HL-60 (cell line): ENCODE data around the gene ALPK1.

Experiments
- DNase-seq, 2 experiments: peaks; one replicate each; pipeline ENCODE4 v3.0.0-alpha.2; 2010 to 2020; ENCODE audit warnings: low read depth in 1 of 2, low spot score in 1 of 2
- H3K27ac ChIP-seq: fragments of 250-450 bp; sonication (Bioruptor Pico); replicated peaks from 2 replicates; pipeline ENCODE4 v1.5.1; 2020; ENCODE audit warnings: mild to moderate bottlenecking, moderate library complexity
- H3K27me3 ChIP-seq: fragments of 250-450 bp; sonication (Bioruptor Pico); 2 replicates; pipeline ENCODE4 v1.5.1; 2021; ENCODE audit warnings: mild to moderate bottlenecking, moderate library complexity; ENCODE audit not compliant: insufficient read depth, poor library complexity, severe bottlenecking
- H3K4me3 ChIP-seq: replicated peaks from 2 replicates; pipeline ENCODE4 v1.5.1; 2011; ENCODE audit warnings: mild to moderate bottlenecking, control low read depth, low read length; ENCODE audit not compliant: insufficient read depth
- GABPA ChIP-seq: IDR thresholded peaks from 2 replicates; pipeline ENCODE4 v1.6.1; 2012; ENCODE audit warnings: low read depth
- POLR2AphosphoS5 ChIP-seq: IDR thresholded peaks from 2 replicates; pipeline ENCODE4 v1.6.1; 2012; ENCODE audit warnings: low read depth
- SPI1 ChIP-seq: IDR thresholded peaks from 2 replicates; pipeline ENCODE4 v1.6.1; 2012; ENCODE audit warnings: low read depth, mild to moderate bottlenecking, borderline replicate concordance
- TF ChIP-seq, protein P1 (sequence below): IDR thresholded peaks from 2 replicates; pipeline ENCODE4 v1.6.1; 2012; ENCODE audit warnings: low read depth; ENCODE audit not compliant: insufficient replicate concordance
- TF ChIP-seq, protein P2 (sequence below): IDR thresholded peaks from one replicate; pipeline ENCODE4 v1.5.1; 2011; ENCODE audit warnings: low read length, control low read depth, inconsistent platforms; ENCODE audit not compliant: insufficient read depth

The ALPK1 gene

DNA sequence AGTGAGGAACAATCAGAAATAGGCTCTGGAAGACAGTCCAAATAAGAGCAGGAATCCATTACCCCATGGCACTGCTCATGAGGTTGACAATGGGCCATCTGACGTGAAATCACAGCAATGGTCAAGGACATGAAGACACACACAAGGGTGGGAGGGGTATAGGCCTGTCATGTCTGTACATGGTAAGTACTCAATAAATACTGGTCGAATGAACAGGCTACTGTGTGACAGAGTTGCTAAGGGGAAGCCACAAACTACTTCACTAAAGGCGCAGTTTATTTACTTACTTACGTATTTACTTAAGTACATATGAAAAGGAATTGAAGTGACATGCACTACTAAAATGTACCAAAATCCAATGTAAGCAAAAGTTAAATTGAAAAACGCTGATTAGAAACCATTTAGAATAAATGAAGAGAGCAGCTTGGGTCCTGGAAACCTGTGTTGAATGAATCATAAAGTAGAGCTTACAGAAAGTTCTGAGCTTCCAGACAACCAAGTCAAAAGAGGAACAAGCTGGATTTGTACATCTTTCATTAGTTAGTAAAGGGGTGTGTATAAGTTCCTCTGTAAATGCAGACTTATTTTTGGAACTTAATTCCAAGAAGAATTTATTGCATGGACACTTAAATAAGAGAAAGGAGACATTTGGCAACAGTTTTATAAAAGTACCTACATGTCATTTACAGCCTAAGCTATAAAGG lies 32.7 kb downstream of the ALPK1 start:
- no peak for DNase-seq
- TF ChIP-seq, protein P1, sequence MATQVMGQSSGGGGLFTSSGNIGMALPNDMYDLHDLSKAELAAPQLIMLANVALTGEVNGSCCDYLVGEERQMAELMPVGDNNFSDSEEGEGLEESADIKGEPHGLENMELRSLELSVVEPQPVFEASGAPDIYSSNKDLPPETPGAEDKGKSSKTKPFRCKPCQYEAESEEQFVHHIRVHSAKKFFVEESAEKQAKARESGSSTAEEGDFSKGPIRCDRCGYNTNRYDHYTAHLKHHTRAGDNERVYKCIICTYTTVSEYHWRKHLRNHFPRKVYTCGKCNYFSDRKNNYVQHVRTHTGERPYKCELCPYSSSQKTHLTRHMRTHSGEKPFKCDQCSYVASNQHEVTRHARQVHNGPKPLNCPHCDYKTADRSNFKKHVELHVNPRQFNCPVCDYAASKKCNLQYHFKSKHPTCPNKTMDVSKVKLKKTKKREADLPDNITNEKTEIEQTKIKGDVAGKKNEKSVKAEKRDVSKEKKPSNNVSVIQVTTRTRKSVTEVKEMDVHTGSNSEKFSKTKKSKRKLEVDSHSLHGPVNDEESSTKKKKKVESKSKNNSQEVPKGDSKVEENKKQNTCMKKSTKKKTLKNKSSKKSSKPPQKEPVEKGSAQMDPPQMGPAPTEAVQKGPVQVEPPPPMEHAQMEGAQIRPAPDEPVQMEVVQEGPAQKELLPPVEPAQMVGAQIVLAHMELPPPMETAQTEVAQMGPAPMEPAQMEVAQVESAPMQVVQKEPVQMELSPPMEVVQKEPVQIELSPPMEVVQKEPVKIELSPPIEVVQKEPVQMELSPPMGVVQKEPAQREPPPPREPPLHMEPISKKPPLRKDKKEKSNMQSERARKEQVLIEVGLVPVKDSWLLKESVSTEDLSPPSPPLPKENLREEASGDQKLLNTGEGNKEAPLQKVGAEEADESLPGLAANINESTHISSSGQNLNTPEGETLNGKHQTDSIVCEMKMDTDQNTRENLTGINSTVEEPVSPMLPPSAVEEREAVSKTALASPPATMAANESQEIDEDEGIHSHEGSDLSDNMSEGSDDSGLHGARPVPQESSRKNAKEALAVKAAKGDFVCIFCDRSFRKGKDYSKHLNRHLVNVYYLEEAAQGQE: no peak
- TF ChIP-seq GABPA: no peak
- no peak for TF ChIP-seq SPI1
- TF ChIP-seq, protein P2, sequence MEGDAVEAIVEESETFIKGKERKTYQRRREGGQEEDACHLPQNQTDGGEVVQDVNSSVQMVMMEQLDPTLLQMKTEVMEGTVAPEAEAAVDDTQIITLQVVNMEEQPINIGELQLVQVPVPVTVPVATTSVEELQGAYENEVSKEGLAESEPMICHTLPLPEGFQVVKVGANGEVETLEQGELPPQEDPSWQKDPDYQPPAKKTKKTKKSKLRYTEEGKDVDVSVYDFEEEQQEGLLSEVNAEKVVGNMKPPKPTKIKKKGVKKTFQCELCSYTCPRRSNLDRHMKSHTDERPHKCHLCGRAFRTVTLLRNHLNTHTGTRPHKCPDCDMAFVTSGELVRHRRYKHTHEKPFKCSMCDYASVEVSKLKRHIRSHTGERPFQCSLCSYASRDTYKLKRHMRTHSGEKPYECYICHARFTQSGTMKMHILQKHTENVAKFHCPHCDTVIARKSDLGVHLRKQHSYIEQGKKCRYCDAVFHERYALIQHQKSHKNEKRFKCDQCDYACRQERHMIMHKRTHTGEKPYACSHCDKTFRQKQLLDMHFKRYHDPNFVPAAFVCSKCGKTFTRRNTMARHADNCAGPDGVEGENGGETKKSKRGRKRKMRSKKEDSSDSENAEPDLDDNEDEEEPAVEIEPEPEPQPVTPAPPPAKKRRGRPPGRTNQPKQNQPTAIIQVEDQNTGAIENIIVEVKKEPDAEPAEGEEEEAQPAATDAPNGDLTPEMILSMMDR: no peak
- no peak for TF ChIP-seq POLR2AphosphoS5
- Histone ChIP-seq H3K27me3 (no peaks in the 10 kb centered on the region), H3K4me3 (no peak overlapping the region), H3K27ac (no peak overlapping the region)

DNA sequence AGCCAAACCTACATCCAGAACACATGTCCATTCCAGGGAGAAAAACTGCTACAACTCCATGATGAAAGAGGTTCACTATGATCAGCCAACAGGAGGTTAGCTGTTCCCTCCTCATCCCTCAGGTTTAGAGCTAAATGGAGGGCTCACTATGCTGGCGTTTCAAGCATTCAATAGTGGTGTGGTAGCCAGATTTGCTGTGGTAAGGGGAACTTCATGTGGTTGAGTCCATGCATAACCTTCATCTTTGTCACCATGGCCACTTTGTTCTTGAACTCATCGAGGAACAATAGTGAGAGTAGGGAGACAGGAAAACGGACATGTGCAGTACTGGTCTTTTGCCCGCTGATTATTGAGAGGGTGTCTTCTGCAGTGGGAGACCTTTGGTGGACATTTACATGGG lies 33.8 kb downstream of the ALPK1 start:
- Histone ChIP-seq H3K4me3 (no peak overlapping the region), H3K27ac (no peak overlapping the region), H3K27me3 (no peaks in the 10 kb centered on the region)
- TF ChIP-seq, protein P1: no peak
- no peak for TF ChIP-seq GABPA
- TF ChIP-seq, protein P2: no peak
- TF ChIP-seq POLR2AphosphoS5: no peak
- no peak for TF ChIP-seq SPI1
- no peak for DNase-seq

DNA sequence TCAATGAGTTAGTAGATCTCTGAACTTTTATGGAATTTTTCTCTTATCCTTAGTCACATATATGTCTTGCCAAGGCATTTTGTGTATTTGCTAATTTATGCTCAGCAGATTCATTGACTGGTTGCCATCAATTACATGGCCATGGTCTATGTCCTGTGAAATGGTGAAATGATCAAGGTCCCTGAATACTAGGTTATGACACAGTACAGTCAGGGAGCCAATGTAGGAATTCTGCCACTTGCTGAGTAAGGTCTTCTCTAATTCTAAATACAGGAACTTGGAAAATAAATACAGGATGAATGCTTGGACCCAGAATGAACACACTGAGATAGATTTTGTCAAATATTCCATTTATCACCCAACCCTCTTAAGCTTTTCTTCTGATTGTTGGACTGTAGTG lies 35.2 kb downstream of the ALPK1 start:
- no peak overlapping the region for H3K4me3 ChIP-seq
- H3K27me3 ChIP-seq: no peaks in the 10 kb centered on the region
- TF ChIP-seq GABPA: no peak
- no peak for TF ChIP-seq SPI1
- TF ChIP-seq, protein P2: no peak
- no peak for TF ChIP-seq POLR2AphosphoS5
- TF ChIP-seq, protein P1: no peak
- DNase-seq: no peak
- no peak overlapping the region for H3K27ac ChIP-seq
